GM19193 (cell line): ENCODE results near the gene MT1M.

Source experiments
- POLR2A ChIP-seq: IDR thresholded peaks from 4 replicates; pipeline ENCODE4 v1.6.1; 2011; ENCODE audit not compliant: insufficient read depth, insufficient read length; ENCODE audit errors: extremely low read depth

MT1M gene

GRCh38 chr16:56632156-56632847, at the start of gene MT1M:
MT1M (plus strand) TSS chr16:56632659; CDS start chr16:56632732, 73 bp downstream.
- TF ChIP-seq POLR2A, result no peak

- no peak for TF ChIP-seq POLR2A
Measured at GRCh38 chr16:56583351-56584168, 48.9 kb upstream of the MT1M start.

GRCh38 chr16:56584276-56584675, 48.2 kb upstream of the MT1M start:
- TF ChIP-seq POLR2A, result no peak

- no peak for TF ChIP-seq POLR2A
Measured at GRCh38 chr16:56588781-56589140, 43.7 kb upstream of the MT1M start.

- no peak for TF ChIP-seq POLR2A
Measured at GRCh38 chr16:56589141-56590039, 43.1 kb upstream of the MT1M start, which contains the start of gene MT3. MT3 (plus strand) TSS chr16:56589528; CDS start chr16:56589591, 63 bp downstream.

- TF ChIP-seq POLR2A, result no peak
Measured at GRCh38 chr16:56591377-56592060, 40.9 kb upstream of the MT1M start.

GRCh38 chr16:56593573-56594291, 38.7 kb upstream of the MT1M start:
- TF ChIP-seq POLR2A, result no peak

GRCh38 chr16:56594292-56594619, 38.2 kb upstream of the MT1M start:
- no peak for TF ChIP-seq POLR2A

- no peak for TF ChIP-seq POLR2A
Measured at GRCh38 chr16:56600398-56600999, 32.0 kb upstream of the MT1M start.

GRCh38 chr16:56601325-56601724, 31.1 kb upstream of the MT1M start:
- TF ChIP-seq POLR2A, result no peak

- no peak for TF ChIP-seq POLR2A
Measured at GRCh38 chr16:56603589-56603988, 28.9 kb upstream of the MT1M start.

- TF ChIP-seq POLR2A, result no peak
Measured at GRCh38 chr16:56604966-56605365, 27.5 kb upstream of the MT1M start.

GRCh38 chr16:56605475-56605874, 27.0 kb upstream of the MT1M start:
- TF ChIP-seq POLR2A, result no peak

- no peak for TF ChIP-seq POLR2A
Measured at GRCh38 chr16:56606071-56606475, 26.4 kb upstream of the MT1M start.

- no peak for TF ChIP-seq POLR2A
Measured at GRCh38 chr16:56606476-56607108, 25.9 kb upstream of the MT1M start.
